IPS DF 6.9 (cell line): ENCODE measurements around the gene GRPEL2.

ENCODE experiments used
- DNase-seq: peaks from one replicate; pipeline ENCODE4 v3.0.0-alpha.2; 2013; ENCODE audit warnings: low read depth, low spot score
- H3K27ac ChIP-seq: one replicate; pipeline ENCODE4 v1.5.1; 2013; ENCODE audit warnings: low read length, control low read depth
- H3K27me3 ChIP-seq: 2 replicates; pipeline ENCODE4 v1.6.1; 2013; ENCODE audit warnings: mild to moderate bottlenecking, low read length; ENCODE audit not compliant: control insufficient read depth, insufficient read depth
- H3K36me3 ChIP-seq: 2 replicates; pipeline ENCODE4 v1.6.1; 2013; ENCODE audit warnings: low read length; ENCODE audit not compliant: control insufficient read depth, insufficient read depth
- H3K4me1 ChIP-seq: 2 replicates; pipeline ENCODE4 v1.6.1; 2013; ENCODE audit warnings: low read length; ENCODE audit not compliant: control insufficient read depth, insufficient read depth
- H3K4me3 ChIP-seq: 2 replicates; pipeline ENCODE4 v1.5.1; 2013; ENCODE audit warnings: mild to moderate bottlenecking, low read length
- H3K9me3 ChIP-seq: 2 replicates; pipeline ENCODE4 v1.6.1; 2013; ENCODE audit warnings: low read length, inconsistent platforms; ENCODE audit not compliant: control insufficient read depth, insufficient read depth
- WGBS: extraction: QIAGEN DNeasy Blood & Tissue Kit; methylation state at CpG from one replicate; pipeline ENCODE4 v1.1.7; 2013; ENCODE audit warnings: mixed read lengths, missing lambda C conversion rate; ENCODE audit not compliant: insufficient read length, insufficient coverage; 5-methylcytosine and 5-hydroxymethylcytosine counted together

Gene GRPEL2

GRCh38 chr5:149345147-149345891, at the start of gene GRPEL2:
Gene GRPEL2, plus strand, starts transcription at chr5:149345499. Its CDS starts 41 bp downstream, at chr5:149345540.
- no CpG with 5 or more reads among the region's 54 CpGs for WGBS
- H3K36me3 ChIP-seq = peaks cover 10% of the 10 kb centered on the region
- peak within 1 kb of the TSS; percentile 92 for H3K4me3 ChIP-seq
- H3K4me1 ChIP-seq = no peaks in the 10 kb centered on the region
- H3K27me3 ChIP-seq = no peaks in the 10 kb centered on the region
- peak; percentile 89 for DNase-seq
- no peak within 1 kb of the TSS for H3K27ac ChIP-seq
- H3K9me3 ChIP-seq = no peaks in the 10 kb centered on the region

DNA sequence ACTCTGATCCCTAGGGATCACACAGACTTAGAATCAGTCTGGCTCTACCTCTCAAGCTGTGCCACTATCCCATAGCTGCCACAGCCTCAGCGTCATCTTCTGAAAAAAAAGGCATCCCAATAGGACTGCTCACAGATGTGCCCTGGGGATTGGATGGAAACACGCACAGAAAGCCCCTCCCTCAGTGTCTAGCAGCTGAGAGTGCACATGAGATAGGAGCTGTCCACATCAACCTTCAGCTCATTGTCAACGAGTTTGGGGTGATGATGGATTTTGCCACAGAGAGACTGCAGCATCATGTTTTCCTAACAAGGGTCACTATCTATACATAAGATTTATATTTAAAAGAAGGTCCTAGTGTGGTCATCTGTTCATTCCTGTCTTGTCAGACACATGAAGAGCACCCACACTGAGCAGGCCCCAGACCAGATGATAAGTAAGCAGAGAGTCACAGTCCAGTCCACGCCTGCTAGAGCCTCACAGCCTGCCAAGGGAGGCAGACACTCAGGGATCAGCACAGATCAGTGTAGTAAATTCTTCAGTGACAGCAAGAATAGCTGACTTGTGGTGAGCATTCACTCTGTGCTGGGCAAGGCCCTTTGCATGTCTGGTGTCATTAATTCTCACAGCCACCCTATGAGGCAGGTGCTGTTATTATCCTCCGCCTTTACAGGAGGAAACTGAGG, 47.8 kb upstream of the GRPEL2 start:
- H3K4me1 ChIP-seq = no peaks in the 10 kb centered on the region
- H3K27ac ChIP-seq = no peak overlapping the region
- no CpG with 5 or more reads among the region's 5 CpGs for WGBS

DNA sequence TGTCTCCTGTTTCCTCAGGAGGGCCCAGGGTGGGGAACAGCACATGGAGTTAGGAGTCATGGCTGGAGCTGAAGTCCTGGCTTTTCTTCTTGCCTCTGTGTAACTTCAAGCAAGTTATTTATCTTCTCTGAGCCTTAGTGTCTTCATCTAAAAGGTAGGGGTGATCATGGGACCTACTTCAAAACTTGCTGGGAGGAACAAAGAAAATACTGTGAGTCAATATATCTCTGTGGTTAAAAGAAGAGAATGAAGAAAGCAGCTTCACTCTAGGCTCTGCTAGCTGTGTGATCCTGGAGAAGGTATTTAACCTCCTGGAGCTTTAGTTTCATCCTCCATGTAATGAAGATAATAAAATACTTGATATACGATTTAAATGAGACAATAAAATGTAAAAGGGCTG, 47.1 kb upstream of the GRPEL2 start:
- no CpG with 5 or more reads among the region's 1 CpG for WGBS

More for the DNA sequence above, 47.8 kb upstream of the GRPEL2 start:
- DNase-seq = no peak
- H3K27me3 ChIP-seq = no peaks in the 10 kb centered on the region
- H3K4me3 ChIP-seq = no peak overlapping the region
- H3K9me3 ChIP-seq = no peaks in the 10 kb centered on the region
- H3K36me3 ChIP-seq = no peaks in the 10 kb centered on the region

DNA sequence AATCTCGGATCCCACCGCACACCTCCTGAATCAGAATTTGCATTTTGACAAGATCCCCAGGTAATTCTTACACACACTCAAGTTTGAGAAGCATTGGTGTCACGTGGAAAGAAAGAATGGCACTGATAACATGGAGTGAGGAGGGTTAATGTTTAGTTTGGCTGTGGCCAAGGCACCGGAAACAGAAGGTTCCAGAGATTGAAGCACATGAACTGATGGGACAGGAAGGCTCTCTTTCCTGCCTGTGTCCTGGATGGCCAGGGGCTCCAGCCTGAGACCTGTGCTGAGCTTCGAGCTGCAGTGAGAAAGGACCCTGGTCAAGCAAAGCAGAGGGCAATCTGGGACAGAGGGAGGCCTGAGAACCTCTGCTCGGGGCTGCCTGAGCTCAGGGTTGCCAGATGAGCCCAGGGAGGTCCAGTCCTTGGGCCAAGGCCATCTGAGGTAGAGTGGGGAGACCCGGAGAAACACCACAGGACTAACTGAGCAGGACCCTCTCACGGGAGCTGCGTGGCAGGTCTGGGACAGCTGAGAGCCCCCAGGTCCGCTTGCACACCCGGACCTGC, 46.4 kb upstream of the GRPEL2 start:
- no CpG with 5 or more reads among the region's 11 CpGs for WGBS

More for the DNA sequence above, 47.1 kb upstream of the GRPEL2 start:
- no peaks in the 10 kb centered on the region for H3K9me3 ChIP-seq
- no peak overlapping the region for H3K4me3 ChIP-seq
- DNase-seq = no peak
- H3K4me1 ChIP-seq = no peaks in the 10 kb centered on the region
- H3K27ac ChIP-seq = no peak overlapping the region
- H3K36me3 ChIP-seq = no peaks in the 10 kb centered on the region
- no peaks in the 10 kb centered on the region for H3K27me3 ChIP-seq

GRCh38 chr5:149299451-149300054, 45.7 kb upstream of the GRPEL2 start:
- no CpG with 5 or more reads among the region's 14 CpGs for WGBS
- no peak for DNase-seq
- Histone ChIP-seq H3K27me3 (no peaks in the 10 kb centered on the region), H3K4me3 (no peak overlapping the region), H3K27ac (no peak overlapping the region), H3K36me3 (no peaks in the 10 kb centered on the region), H3K9me3 (no peaks in the 10 kb centered on the region), H3K4me1 (no peaks in the 10 kb centered on the region)

More for the DNA sequence above, 46.4 kb upstream of the GRPEL2 start:
- Histone ChIP-seq H3K4me3 (no peak overlapping the region), H3K4me1 (no peaks in the 10 kb centered on the region), H3K36me3 (no peaks in the 10 kb centered on the region), H3K27me3 (no peaks in the 10 kb centered on the region), H3K9me3 (no peaks in the 10 kb centered on the region), H3K27ac (no peak overlapping the region)
- DNase-seq = no peak

GRCh38 chr5:149300441-149300840, 44.9 kb upstream of the GRPEL2 start:
- H3K36me3 ChIP-seq = no peaks in the 10 kb centered on the region
- H3K4me3 ChIP-seq = no peak overlapping the region
- no peaks in the 10 kb centered on the region for H3K4me1 ChIP-seq
- no CpG with 5 or more reads among the region's 6 CpGs for WGBS
- H3K27ac ChIP-seq = no peak overlapping the region
- no peak for DNase-seq
- no peaks in the 10 kb centered on the region for H3K27me3 ChIP-seq
- no peaks in the 10 kb centered on the region for H3K9me3 ChIP-seq

- H3K27ac ChIP-seq = no peak overlapping the region
- WGBS = no CpG with 5 or more reads among the region's 13 CpGs
- no peaks in the 10 kb centered on the region for H3K27me3 ChIP-seq
- no peaks in the 10 kb centered on the region for H3K36me3 ChIP-seq
- no peak overlapping the region for H3K4me3 ChIP-seq
- no peak for DNase-seq
- no peaks in the 10 kb centered on the region for H3K4me1 ChIP-seq
- no peaks in the 10 kb centered on the region for H3K9me3 ChIP-seq
These were observed 44.1 kb upstream of the GRPEL2 start for GRCh38 chr5:149301049-149301743.

- no CpG with 5 or more reads among the region's 8 CpGs for WGBS
- DNase-seq = no peak
- no peaks in the 10 kb centered on the region for H3K4me1 ChIP-seq
- no peak overlapping the region for H3K4me3 ChIP-seq
- no peaks in the 10 kb centered on the region for H3K36me3 ChIP-seq
- no peaks in the 10 kb centered on the region for H3K9me3 ChIP-seq
- no peaks in the 10 kb centered on the region for H3K27me3 ChIP-seq
- H3K27ac ChIP-seq = no peak overlapping the region
These were observed 43.4 kb upstream of the GRPEL2 start for GRCh38 chr5:149301744-149302380.

DNA sequence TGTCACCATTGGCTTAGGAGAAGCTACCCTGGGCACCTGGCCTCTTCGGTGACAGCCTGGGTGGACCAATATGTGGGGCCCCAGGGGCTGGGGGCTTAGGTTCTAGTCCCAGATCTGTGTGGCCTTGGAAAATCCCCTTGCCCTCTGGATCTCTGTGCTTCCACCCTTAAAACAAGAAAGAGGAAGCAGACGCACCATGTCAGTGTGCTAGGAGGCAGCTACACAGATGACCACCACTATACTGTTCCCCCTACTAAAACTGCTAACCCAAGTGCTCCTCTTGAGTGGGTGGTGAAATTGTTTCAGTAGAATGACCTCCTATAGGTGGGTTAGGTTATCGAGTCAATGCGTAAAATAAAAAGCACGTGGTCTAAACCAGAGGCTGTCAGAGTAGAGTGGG, 42.7 kb upstream of the GRPEL2 start:
- Histone ChIP-seq H3K27ac (no peak overlapping the region), H3K9me3 (no peaks in the 10 kb centered on the region), H3K27me3 (no peaks in the 10 kb centered on the region), H3K36me3 (no peaks in the 10 kb centered on the region), H3K4me1 (no peaks in the 10 kb centered on the region), H3K4me3 (no peak overlapping the region)
- DNase-seq = no peak
- no CpG with 5 or more reads among the region's 5 CpGs for WGBS

DNA sequence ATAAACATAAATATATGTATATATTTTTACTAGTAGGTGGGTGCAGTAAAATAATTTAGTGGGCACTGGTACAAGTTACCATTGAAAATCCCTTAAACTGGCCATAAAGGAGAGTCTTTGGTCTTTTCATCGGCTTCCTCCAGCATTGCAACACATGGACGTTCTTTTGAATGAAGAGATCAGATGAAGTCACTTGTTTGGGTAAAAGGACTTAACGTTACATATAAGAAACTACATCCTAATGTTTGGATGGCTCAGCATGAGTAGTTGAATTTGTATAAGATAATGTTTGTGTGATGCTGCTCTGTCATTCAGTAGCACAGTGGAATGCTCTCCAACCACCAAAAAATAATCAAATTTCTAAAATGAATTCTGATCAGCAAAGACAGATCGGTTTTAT, 42.1 kb upstream of the GRPEL2 start:
- no peak overlapping the region for H3K27ac ChIP-seq
- H3K9me3 ChIP-seq = no peaks in the 10 kb centered on the region
- no peaks in the 10 kb centered on the region for H3K36me3 ChIP-seq
- DNase-seq = no peak
- no CpG with 5 or more reads among the region's 4 CpGs for WGBS
- H3K27me3 ChIP-seq = no peaks in the 10 kb centered on the region
- no peak overlapping the region for H3K4me3 ChIP-seq
- no peaks in the 10 kb centered on the region for H3K4me1 ChIP-seq
